Astrocyte (in vitro differentiated cells and primary cell): ENCODE measurements around the gene PRRG4.

Source experiments
- CTCF ChIP-seq: IDR thresholded peaks from 2 replicates; pipeline ENCODE4 v1.5.1; 2011; ENCODE audit warnings: low read depth, mild to moderate bottlenecking, inconsistent platforms, low read length, moderate library complexity; ENCODE audit not compliant: insufficient read depth
- EZH2 ChIP-seq: IDR thresholded peaks from 2 replicates; pipeline ENCODE4 v1.6.1; 2012; ENCODE audit warnings: mild to moderate bottlenecking, low read length, inconsistent platforms; ENCODE audit not compliant: insufficient read depth

DNA sequence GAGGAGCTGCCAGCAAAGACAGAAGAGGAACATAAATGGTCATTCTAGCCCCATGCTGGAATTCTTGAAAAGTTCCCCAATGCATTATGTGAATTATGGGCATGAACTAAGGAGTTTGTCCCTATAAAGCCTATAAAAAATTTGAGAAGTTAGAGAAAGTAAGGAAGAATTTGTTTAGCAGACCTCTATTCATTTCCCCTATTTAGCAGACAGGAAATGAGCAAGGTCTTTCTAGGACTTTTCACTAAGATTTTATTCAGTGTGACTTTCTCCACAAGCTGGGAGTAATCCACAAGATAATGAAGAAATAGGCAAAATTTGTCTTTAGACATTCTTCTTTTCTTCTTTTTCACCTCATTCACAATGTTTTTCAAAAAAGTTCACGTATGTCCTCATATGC, 20.0 kb downstream of the PRRG4 start:
- no peak for TF ChIP-seq CTCF
- no peak for TF ChIP-seq EZH2
